Endodermal cell (in vitro differentiated cells): ENCODE results near the gene CELF1. TPM values are rescaled to one million over a fixed set of nuclear protein-coding genes. Genes with fewer than 3 reads are reported as not detected.

Experiments
- DNase-seq: peaks from one replicate; pipeline ENCODE4 v3.0.0-alpha.2; 2017
- H3K27ac ChIP-seq: 2 replicates; pipeline ENCODE4 v1.5.1; 2013; ENCODE audit warnings: mild to moderate bottlenecking, low read depth, low read length, moderate library complexity
- H3K27me3 ChIP-seq: 2 replicates; pipeline ENCODE4 v1.6.1; 2013; ENCODE audit warnings: mild to moderate bottlenecking, low read length, moderate library complexity; ENCODE audit not compliant: insufficient read depth, control insufficient read depth, poor library complexity, severe bottlenecking
- H3K36me3 ChIP-seq: 2 replicates; pipeline ENCODE4 v1.7.0; 2013; ENCODE audit warnings: mild to moderate bottlenecking, low read length, moderate library complexity; ENCODE audit not compliant: control insufficient read depth, insufficient read depth
- H3K4me1 ChIP-seq: one replicate; pipeline ENCODE4 v1.7.0; 2013; ENCODE audit warnings: low read length; ENCODE audit not compliant: control insufficient read depth, insufficient read depth
- H3K4me3 ChIP-seq: 2 replicates; pipeline ENCODE4 v1.5.1; 2013; ENCODE audit warnings: mild to moderate bottlenecking, low read length, moderate library complexity
- H3K9ac ChIP-seq: 2 replicates; pipeline ENCODE4 v1.6.1; 2013; ENCODE audit warnings: mild to moderate bottlenecking, low read length, moderate library complexity; ENCODE audit not compliant: poor library complexity, severe bottlenecking; ENCODE audit errors: extremely low read depth
- H3K9me3 ChIP-seq: 2 replicates; pipeline ENCODE4 v1.6.1; 2013; ENCODE audit warnings: mild to moderate bottlenecking, low read length, moderate library complexity; ENCODE audit not compliant: control insufficient read depth
- H3K27ac Mint-ChIP-seq: 2 replicates; pipeline ENCODE4 v1.8.0; 2020; ENCODE audit warnings: mixed read lengths
- H3K27me3 Mint-ChIP-seq: 2 replicates; pipeline ENCODE4 v1.8.0; 2021; ENCODE audit warnings: mild to moderate bottlenecking, mixed read lengths; ENCODE audit not compliant: insufficient read depth
- H3K36me3 Mint-ChIP-seq: 2 replicates; pipeline ENCODE4 v1.8.0; 2020; ENCODE audit warnings: low read depth, mixed read lengths
- H3K4me1 Mint-ChIP-seq: 2 replicates; pipeline ENCODE4 v1.8.0; 2020; ENCODE audit warnings: mixed read lengths
- H3K4me3 Mint-ChIP-seq: 2 replicates; pipeline ENCODE4 v1.8.0; 2020; ENCODE audit warnings: mild to moderate bottlenecking, moderate library complexity, mixed read lengths
- H3K9me3 Mint-ChIP-seq: 2 replicates; pipeline ENCODE4 v1.8.0; 2020; ENCODE audit warnings: mild to moderate bottlenecking, mixed read lengths
- CTCF ChIP-seq: fragments of 200-600 bp; sonication (generic); conservative IDR thresholded peaks from 2 replicates; pipeline ENCODE4 v1.5.0; 2021; ENCODE audit warnings: antibody characterized with exemption, mild to moderate bottlenecking
- WGBS, 2 experiments: methylation state at CpG; one replicate each; pipeline versions ENCODE4 v1.1.5 to v1.1.7; 2013; ENCODE audit warnings: missing lambda C conversion rate in 2 of 2, mixed read lengths in 1 of 2; ENCODE audit not compliant: insufficient coverage in 1 of 2, insufficient read length in 1 of 2; 5-methylcytosine and 5-hydroxymethylcytosine counted together
- total RNA-seq, 2 donors: library from RNA; stranded (reverse); fragmentation: NEBNext Ultra II Directional in 1 of 2; extraction: Animal tissue kit (Norgen Biotek cat#: 25700) in 1 of 2; gene quantifications; 2 replicates in 1 of 2; 3 replicates in 1 of 2; pipeline ENCODE4 v1.2.1, GENCODE V29; 2021

CELF1 gene
- total RNA-seq, 2 donors from 2014 or later: 202 to 205 TPM

DNA sequence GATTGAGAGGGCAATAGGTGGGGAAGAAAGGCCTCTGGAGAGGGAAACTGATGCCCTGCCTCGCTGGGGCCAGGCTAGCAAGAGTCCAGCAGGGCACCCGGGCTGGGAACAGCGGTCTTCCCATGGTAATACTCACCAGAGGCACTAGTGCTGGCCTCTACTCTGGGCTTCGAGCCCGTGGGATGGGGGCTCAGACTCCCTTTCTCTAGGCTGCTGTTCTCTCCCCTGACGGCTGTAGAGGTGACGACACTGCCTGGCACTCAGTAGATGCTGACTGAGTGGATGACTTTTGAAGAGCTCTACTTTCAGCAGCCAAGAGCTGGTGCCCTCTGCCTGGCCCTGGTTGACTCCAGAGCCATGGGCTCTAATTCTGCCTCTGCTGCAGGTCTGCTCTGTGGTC is 42.1 kb upstream of the CELF1 start:
- H3K36me3 ChIP-seq: no peaks in the 10 kb centered on the region
- H3K27me3 Mint-ChIP-seq: peaks cover 47% of the 10 kb centered on the region
- 79 to 80% methylated on average over 5 to 7 of the region's 7 CpGs for WGBS, 2 experiments
- peaks cover 8% of the 10 kb centered on the region for H3K4me1 ChIP-seq
- H3K9me3 ChIP-seq: no peaks in the 10 kb centered on the region
- no peak overlapping the region for H3K4me3 ChIP-seq
- no peaks in the 10 kb centered on the region for H3K36me3 Mint-ChIP-seq
- no peak for TF ChIP-seq CTCF
- H3K4me1 Mint-ChIP-seq: peaks cover 20% of the 10 kb centered on the region
- no peak for DNase-seq
- H3K27me3 ChIP-seq: peaks cover 30% of the 10 kb centered on the region
- H3K9ac ChIP-seq: no peak overlapping the region
- peak overlapping the region; percentile 64 for H3K4me3 Mint-ChIP-seq
- H3K27ac ChIP-seq: no peak overlapping the region
- H3K9me3 Mint-ChIP-seq: no peaks in the 10 kb centered on the region
- H3K27ac Mint-ChIP-seq: no peak overlapping the region

- Mint-ChIP-seq H3K27ac (no peak within 1 kb of the TSS), H3K9me3 (no peaks in the 10 kb centered on the region), H3K4me1 (peaks cover 11% of the 10 kb centered on the region), H3K4me3 (peak within 1 kb of the TSS; percentile 64), H3K36me3 (no peaks in the 10 kb centered on the region), H3K27me3 (peaks cover 47% of the 10 kb centered on the region)
- Histone ChIP-seq H3K9ac (peak within 1 kb of the TSS; percentile 35), H3K4me3 (peak within 1 kb of the TSS; percentile 82), H3K27me3 (peaks cover 30% of the 10 kb centered on the region), H3K36me3 (no peaks in the 10 kb centered on the region), H3K4me1 (peaks cover 3% of the 10 kb centered on the region), H3K27ac (no peak within 1 kb of the TSS), H3K9me3 (no peaks in the 10 kb centered on the region)
- DNase-seq: peak; percentile 78
- TF ChIP-seq CTCF: no peak
- 4 to 12% methylated on average over 9 to 48 of the region's 48 CpGs for WGBS, 2 experiments
Measured at GRCh38 chr11:47593934-47594855, 41.3 kb upstream of the CELF1 start, which contains the start of gene C1QTNF4. Gene C1QTNF4, minus strand, starts transcription at chr11:47594411. Its CDS starts 3,601 bp downstream, at chr11:47590810.

DNA sequence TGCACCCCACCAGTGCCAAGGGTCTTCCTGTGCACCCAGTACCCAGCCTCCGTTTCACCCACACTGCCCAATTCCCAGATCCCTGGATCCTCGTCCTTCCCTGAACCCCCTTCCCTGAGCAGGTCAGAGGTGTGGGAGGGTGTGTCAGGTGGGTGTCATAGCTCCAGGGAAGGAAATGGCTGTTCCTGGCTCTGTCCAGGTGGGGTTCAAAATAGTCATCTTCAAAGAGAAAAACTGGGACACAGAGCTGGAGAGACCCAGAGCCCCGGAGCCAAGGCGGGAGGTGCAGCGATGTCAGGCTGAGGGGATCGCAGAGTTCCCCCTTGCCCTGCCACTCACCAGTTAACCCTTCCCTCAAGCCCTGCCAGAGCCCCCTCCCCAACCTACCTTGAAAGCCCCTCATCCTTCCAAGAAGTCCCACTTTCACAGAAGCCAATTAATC is 40.6 kb upstream of the CELF1 start:
- Histone ChIP-seq H3K27ac (no peak overlapping the region), H3K27me3 (peaks cover 30% of the 10 kb centered on the region), H3K36me3 (no peaks in the 10 kb centered on the region), H3K4me3 (peak overlapping the region; percentile 82), H3K9me3 (no peaks in the 10 kb centered on the region), H3K4me1 (peaks cover 3% of the 10 kb centered on the region), H3K9ac (peak overlapping the region; percentile 35)
- TF ChIP-seq CTCF: no peak
- Mint-ChIP-seq H3K36me3 (no peaks in the 10 kb centered on the region), H3K27ac (no peak overlapping the region), H3K4me3 (peak overlapping the region; percentile 64), H3K9me3 (peaks cover 2% of the 10 kb centered on the region), H3K4me1 (peaks cover 7% of the 10 kb centered on the region), H3K27me3 (peaks cover 47% of the 10 kb centered on the region)
- 10% methylated on average over 6 of the region's 6 CpGs; no CpG with 5 or more reads in 1 of the 2 experiments for WGBS, 2 experiments
- DNase-seq: no peak
